ENCODE measurements around the gene RAB6B. TPM values are rescaled to one million over a fixed set of nuclear protein-coding genes. Genes with fewer than 3 reads are reported as not detected.

RAB6B gene
- total and polyA plus RNA-seq, 8 donors: 1.6 to 9.2 (median 3.9) TPM

DNA sequence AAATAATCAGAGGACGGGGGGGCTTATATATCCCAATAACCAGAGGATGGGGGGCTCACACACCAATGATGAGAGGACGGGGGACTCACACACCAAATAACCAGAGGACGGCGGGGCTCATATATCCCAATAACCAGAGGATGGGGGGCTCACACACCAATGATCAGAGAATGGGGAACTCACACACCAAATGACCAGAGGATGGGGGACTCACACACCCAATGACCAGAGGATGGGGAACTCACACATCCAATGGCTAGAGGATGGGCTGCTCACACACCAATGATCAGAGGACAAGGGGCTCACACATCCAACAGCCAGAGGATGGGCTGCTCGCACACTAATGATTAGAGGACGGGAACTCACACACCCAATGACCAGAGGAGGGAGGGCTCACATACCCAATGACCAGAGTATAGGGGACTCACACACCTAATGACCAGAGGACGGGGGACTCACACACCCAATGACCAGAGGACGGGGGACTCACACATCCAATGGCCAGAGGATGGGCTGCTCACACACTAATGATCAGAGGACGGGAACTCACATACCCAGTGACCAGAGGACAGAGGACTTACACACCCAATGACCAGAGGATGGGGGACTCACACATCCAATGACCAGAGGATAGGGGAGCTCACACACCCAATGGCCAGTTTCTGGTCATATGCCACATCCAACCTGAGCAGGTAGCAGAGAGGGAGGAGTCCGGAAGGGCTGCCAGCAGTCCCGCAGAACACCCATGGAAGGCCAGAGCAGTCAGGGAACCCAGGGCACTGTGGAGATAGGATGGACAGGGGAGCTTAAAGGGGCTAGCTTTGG is 10.6 kb downstream of the RAB6B start:
- no peak overlapping the region for H3K4me3 ChIP-seq
- ATAC-seq: no peak
- intact Hi-C loops (cut with DNase I): no loop called here
- TF ChIP-seq, protein P1, sequence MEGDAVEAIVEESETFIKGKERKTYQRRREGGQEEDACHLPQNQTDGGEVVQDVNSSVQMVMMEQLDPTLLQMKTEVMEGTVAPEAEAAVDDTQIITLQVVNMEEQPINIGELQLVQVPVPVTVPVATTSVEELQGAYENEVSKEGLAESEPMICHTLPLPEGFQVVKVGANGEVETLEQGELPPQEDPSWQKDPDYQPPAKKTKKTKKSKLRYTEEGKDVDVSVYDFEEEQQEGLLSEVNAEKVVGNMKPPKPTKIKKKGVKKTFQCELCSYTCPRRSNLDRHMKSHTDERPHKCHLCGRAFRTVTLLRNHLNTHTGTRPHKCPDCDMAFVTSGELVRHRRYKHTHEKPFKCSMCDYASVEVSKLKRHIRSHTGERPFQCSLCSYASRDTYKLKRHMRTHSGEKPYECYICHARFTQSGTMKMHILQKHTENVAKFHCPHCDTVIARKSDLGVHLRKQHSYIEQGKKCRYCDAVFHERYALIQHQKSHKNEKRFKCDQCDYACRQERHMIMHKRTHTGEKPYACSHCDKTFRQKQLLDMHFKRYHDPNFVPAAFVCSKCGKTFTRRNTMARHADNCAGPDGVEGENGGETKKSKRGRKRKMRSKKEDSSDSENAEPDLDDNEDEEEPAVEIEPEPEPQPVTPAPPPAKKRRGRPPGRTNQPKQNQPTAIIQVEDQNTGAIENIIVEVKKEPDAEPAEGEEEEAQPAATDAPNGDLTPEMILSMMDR (IDR thresholded peaks at IDR 0.05): no peak
- no peaks in the 10 kb centered on the region for H3K36me3 ChIP-seq
- no peaks in the 10 kb centered on the region for H3K9me3 ChIP-seq
- H3K27ac ChIP-seq: no peak overlapping the region
- no peaks in the 10 kb centered on the region for H3K27me3 ChIP-seq
- H3K4me1 ChIP-seq: no peaks in the 10 kb centered on the region
- 90 to 94% methylated on average over 11 of the region's 11 CpGs for WGBS, 2 donors
- no peak for DNase-seq
- FAIRE-seq: no peak

DNA sequence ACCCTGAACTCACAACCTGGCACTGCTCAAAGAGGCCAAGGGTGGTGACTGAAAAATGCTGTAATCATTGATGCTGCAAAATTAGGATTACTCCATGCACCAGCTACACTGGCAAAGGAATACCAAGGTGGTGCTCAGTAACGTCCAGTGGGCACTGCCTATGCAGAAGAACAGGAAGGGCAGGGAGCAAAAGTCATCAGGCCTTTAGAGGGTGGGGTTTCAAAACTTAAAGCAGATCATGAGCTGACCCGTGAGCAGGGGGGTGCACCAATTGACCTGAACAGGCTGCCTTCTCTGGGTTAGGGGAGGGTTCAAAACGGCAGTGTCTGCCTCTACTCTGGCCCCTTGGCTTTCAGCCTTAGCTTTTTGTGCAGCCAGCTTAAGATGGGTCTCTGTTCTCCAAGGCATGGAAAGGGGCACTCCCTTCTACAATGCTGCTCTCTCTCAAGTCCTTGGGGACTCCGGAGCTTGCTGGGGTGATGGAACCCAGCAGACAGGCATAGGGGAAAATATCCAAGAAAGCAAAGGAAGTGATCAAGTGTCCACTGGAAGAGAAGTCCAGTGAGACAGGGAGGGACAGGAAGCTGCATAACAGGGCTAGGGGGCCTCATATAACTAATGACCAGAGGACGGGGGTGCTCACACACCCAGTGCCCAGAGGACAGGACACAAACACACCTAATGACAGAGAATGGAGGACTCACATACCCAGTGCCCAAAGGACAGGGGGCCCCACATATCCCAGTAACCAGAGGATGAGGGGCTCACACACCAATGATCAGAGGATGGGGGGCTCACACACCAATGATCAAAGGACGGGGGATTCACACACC is 11.4 kb downstream of the RAB6B start:
- Histone ChIP-seq H3K4me1 (no peaks in the 10 kb centered on the region), H3K27me3 (no peaks in the 10 kb centered on the region), H3K4me3 (no peak overlapping the region), H3K9me3 (no peaks in the 10 kb centered on the region), H3K36me3 (no peaks in the 10 kb centered on the region), H3K27ac (no peak overlapping the region)
- DNase-seq (no peak), ATAC-seq (no peak), FAIRE-seq (no peak)
- intact Hi-C loops (cut with DNase I): no loop called here
- 76 to 83% methylated on average over 6 of the region's 6 CpGs for WGBS, 2 donors
- TF ChIP-seq, protein P1 (IDR thresholded peaks at IDR 0.05): no peak

DNA sequence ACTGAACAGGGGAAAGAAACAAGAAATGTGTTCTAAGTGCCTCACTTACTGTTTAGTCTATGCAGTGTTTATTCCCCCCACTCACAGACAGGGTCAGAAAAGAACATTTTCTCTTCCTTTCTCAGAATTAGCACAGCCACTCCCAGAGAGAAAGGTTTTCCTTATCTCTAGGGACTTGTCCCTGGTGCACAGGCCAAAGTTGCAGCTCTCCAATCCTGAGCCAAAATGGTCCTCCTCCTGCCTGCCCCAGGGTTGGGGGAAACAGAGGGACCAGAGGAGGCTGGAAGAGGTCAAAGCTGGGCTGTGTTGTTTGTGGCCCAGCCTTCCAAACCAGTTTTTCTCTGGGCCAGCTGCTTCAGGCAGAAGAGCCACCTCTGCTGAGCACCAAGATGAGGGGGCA is 12.0 kb downstream of the RAB6B start:
- H3K4me3 ChIP-seq: no peak overlapping the region
- H3K4me1 ChIP-seq: no peaks in the 10 kb centered on the region
- FAIRE-seq (no peak), ATAC-seq (no peak), DNase-seq (no peak)
- H3K27me3 ChIP-seq: no peaks in the 10 kb centered on the region
- H3K9me3 ChIP-seq: no peaks in the 10 kb centered on the region
- H3K27ac ChIP-seq: no peak overlapping the region
- TF ChIP-seq, protein P1 (IDR thresholded peaks at IDR 0.05): no peak
- intact Hi-C loops (cut with DNase I): no loop called here
- H3K36me3 ChIP-seq: no peaks in the 10 kb centered on the region

DNA sequence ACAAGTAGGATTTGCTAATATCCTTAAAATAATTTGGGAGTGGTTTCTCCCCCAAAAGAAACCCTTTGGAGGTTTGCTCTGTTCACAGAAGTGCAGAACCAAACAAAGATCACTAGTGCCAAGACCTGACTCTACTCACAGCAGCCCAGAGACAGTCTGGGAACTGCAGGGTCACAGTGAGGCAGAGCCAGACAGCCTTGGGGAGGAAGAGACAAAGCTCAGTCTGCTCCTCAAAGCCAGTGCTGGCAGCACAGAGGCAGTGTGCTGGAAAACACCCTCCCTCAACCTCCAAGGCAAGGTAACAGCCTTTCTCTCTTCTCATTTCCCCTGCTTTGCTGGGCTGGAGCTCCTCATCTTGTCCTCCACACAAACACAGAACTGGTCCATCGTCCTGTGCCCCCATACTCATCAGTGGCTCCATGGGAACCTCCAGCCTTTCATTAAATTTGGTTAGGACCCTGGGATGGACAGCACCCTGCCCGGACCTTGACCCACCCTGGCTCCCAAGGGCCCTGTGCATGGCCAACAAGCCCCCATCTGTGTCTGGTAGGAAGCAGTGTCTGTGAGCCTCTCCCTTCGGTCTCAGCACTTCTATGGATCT is 12.6 kb downstream of the RAB6B start:
- TF ChIP-seq, protein P1 (IDR thresholded peaks at IDR 0.05): no peak
- Histone ChIP-seq H3K27ac (no peak overlapping the region), H3K4me3 (no peak overlapping the region), H3K36me3 (no peaks in the 10 kb centered on the region), H3K4me1 (no peaks in the 10 kb centered on the region), H3K9me3 (no peaks in the 10 kb centered on the region), H3K27me3 (no peaks in the 10 kb centered on the region)
- 74 to 82% methylated on average over 3 of the region's 3 CpGs for WGBS, 2 donors
- ATAC-seq (no peak), DNase-seq (no peak), FAIRE-seq (no peak)
- intact Hi-C loops (cut with DNase I): no loop called here
